GM21723 (cell line): ENCODE data around the gene OR1L1.

ENCODE experiments used
- ATAC-seq: cut with Tn5 transposase; IDR thresholded peaks from one replicate; pipeline ENCODE4 v1.9.1; 2021; ENCODE audit warnings: mild to moderate bottlenecking, moderate library complexity; ENCODE audit not compliant: unreplicated experiment

Gene OR1L1

GRCh38 chr9:122661416-122661815, at the start of gene OR1L1:
OR1L1 (plus strand) TSS chr9:122661716; CDS start chr9:122661716, 0 bp downstream.
- no peak for ATAC-seq

GRCh38 chr9:122614362-122614761, 47.2 kb upstream of the OR1L1 start, which contains the start of gene OR1Q1:
OR1Q1 (plus strand) TSS chr9:122614738; CDS start chr9:122614738, 0 bp downstream.
- no peak for ATAC-seq

GRCh38 chr9:122619996-122620395, 41.5 kb upstream of the OR1L1 start:
- no peak for ATAC-seq

- no peak for ATAC-seq
Observed at GRCh38 chr9:122642226-122642625, 19.3 kb upstream of the OR1L1 start.

GRCh38 chr9:122656378-122656777, 5.1 kb upstream of the OR1L1 start:
- ATAC-seq: no peak

GRCh38 chr9:122657527-122657926, 4.0 kb upstream of the OR1L1 start, which contains the start of gene OR1B1:
OR1B1 (minus strand) TSS chr9:122657627.
- no peak for ATAC-seq

GRCh38 chr9:122672481-122672880, 11.0 kb downstream of the OR1L1 start:
- no peak for ATAC-seq

- no peak for ATAC-seq
Observed at GRCh38 chr9:122684851-122685250, 23.3 kb downstream of the OR1L1 start.

GRCh38 chr9:122695696-122696095, 34.2 kb downstream of the OR1L1 start:
- no peak for ATAC-seq
